ENCODE data around the gene SNX9.

Gene SNX9

GRCh38 chr6:157951828-157952227 lies 128.8 kb downstream of the SNX9 start:
- no peak for DNase-seq (ENCODE audit: low spot score)
- TF ChIP-seq CTCF (IDR thresholded peaks at IDR 0.05; ENCODE audit: extremely low read depth, insufficient read depth, missing control alignments) = no peak
- in situ Hi-C loops (cut with MboI; ENCODE audit: low pct_unique_long_range_greater_than_20kb, low sequenced_read_pairs, unreplicated experiment) = no loop called here

- DNase-seq (ENCODE audit: low spot score) = no peak
- TF ChIP-seq CTCF (IDR thresholded peaks at IDR 0.05; ENCODE audit: extremely low read depth, insufficient read depth, missing control alignments) = no peak
- in situ Hi-C loops (cut with MboI; ENCODE audit: low pct_unique_long_range_greater_than_20kb, low sequenced_read_pairs, unreplicated experiment) = no loop called here
Measured at GRCh38 chr6:157952861-157953351, 129.9 kb downstream of the SNX9 start.

- no peak for TF ChIP-seq CTCF (IDR thresholded peaks at IDR 0.05; ENCODE audit: extremely low read depth, insufficient read depth, missing control alignments)
- in situ Hi-C loops (cut with MboI; ENCODE audit: low pct_unique_long_range_greater_than_20kb, low sequenced_read_pairs, unreplicated experiment) = no loop called here
- DNase-seq (ENCODE audit: low spot score) = no peak
Measured at GRCh38 chr6:157953580-157954091, 130.6 kb downstream of the SNX9 start.

DNA sequence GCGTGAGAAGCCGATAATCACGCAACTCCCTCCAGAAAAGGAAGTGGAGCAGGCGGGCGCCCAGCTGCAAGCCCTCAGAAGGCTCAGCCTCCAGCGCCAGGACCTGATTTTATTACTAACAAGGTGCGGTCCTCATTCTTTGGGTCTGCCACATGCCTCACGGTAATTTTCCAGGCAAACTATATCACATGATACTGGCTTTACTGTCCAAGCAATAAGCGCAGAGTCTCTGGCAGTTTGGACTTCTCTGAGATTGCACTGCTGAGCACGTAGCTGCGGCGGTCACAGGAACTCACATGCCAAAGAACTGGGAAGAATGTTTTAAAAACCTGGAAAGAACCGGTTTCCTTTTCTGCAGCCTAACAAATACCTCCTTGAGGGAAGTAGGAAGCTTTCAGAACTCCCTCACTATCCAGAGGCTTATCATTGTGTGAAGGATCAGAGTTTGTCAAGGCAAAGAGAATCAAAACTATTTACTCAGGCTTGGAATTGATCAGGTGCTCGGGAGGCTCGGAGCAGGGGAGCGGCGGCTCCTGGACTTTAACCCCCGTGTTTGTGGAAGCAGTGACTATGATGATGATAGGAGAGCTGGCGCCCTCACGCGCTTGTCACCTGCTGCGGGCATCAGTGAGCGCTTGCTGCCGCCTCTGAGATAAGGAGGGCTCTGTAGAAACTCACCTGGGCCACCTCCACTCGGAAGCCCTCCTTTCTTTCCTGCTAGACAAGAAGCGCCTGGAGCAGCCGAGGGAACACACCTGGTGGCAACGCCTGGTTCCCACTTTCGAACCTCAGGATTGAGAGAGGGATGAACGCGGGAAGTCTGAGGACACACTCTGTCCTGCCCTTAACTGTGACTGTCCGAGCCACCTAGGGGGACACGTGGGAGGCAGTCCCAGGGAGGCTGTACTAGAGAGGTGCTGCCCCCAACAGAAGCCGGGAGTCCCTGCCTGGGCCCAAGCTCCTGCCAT lies 131.4 kb downstream of the SNX9 start:
- in situ Hi-C loops (cut with MboI; ENCODE audit: low pct_unique_long_range_greater_than_20kb, low sequenced_read_pairs, unreplicated experiment) = no loop called here
- DNase-seq (ENCODE audit: low spot score) = no peak

DNA sequence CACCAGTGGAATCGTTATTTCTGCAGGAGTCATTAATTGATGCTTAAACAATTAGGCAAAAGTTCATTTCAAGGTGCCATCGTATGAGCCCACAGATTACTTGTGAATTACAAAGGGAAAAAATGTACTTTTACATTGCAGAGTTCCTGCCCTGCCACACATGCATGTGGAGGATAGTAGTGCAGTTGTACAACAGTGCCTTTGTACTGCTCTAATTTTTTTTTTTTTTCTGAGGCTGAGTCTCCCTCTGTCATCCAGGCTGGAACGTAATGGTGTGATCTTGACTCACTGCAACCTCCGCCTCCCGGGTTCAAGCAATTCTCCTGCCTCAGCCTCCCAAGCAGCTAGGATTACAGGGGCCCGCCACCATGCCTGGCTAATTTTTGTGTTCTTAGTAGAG lies 132.6 kb downstream of the SNX9 start:
- no peak for DNase-seq (ENCODE audit: low spot score)
- in situ Hi-C loops (cut with MboI; ENCODE audit: low pct_unique_long_range_greater_than_20kb, low sequenced_read_pairs, unreplicated experiment) = no loop called here
- no peak for TF ChIP-seq CTCF (IDR thresholded peaks at IDR 0.05; ENCODE audit: extremely low read depth, insufficient read depth, missing control alignments)

More for the DNA sequence above, 131.4 kb downstream of the SNX9 start:
- TF ChIP-seq CTCF (IDR thresholded peaks at IDR 0.05; ENCODE audit: extremely low read depth, insufficient read depth, missing control alignments) = no peak

DNA sequence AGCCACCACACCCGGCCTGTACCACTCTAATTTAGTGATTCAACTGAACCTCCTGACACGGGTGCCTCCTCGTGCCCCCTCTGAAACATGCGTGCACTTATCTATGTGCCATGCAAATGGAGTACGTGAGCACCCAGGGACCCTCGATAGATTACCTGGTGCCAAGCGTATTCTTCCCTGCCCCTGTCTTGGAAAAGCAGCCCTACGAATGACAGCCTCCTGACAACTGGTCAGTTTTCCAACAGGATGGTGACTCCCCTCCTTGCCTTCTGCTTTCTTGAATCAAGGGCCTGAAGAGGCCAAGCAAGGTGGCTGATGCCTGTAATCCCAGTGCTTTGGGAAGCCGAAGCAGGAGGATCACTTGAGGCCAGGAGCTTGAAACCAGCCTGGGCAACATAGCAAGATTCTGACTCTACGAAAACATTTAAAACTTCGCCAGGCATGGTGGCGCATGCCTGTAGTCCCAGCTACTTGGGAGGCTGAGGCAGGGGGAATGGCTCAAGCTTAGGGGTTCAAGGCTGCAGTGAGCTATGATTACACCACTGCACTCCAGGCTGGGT lies 133.2 kb downstream of the SNX9 start:
- DNase-seq (ENCODE audit: low spot score) = no peak

More for the DNA sequence above, 133.2 kb downstream of the SNX9 start:
- in situ Hi-C loops (cut with MboI; ENCODE audit: low pct_unique_long_range_greater_than_20kb, low sequenced_read_pairs, unreplicated experiment) = no loop called here
- TF ChIP-seq CTCF (IDR thresholded peaks at IDR 0.05; ENCODE audit: extremely low read depth, insufficient read depth, missing control alignments) = no peak

Measured in GM13977 (cell line).